NCI-H345 (cell line): ENCODE measurements around the gene ZNF646.
A peak's percentile ranks its signal among the peaks of the same experiment; 100 is the strongest.
"Not testable (repeated sequence)": the region's sequence is repeated elsewhere in the genome, so short reads cannot be mapped to it uniquely, and the experiment has no call there.

Experiments
- DNase-seq: peaks from one replicate; lab custom pipeline; 2025; lab: John Stamatoyannopoulos, UW

ZNF646 gene

DNA sequence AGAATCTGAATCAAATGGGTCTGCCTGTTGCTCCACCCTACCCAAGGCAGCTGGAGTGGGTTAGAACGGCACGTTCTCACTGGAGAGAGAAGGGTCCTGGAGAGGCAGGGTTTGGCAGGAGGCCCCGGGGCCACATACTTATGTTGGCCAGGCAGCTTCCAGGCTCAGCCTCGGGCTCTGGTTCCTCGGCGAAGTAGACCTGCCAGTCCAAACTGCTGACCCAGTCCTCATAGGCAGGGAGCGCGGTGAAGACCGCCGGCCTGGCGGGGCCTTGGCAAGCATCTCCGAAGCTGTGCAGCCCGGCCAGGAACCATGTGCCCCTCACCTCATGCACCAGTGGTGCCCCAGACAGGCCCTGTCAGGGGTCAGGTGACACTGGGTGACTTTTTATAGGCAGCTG lies 9.8 kb downstream of the ZNF646 start:
- no peak for DNase-seq

DNA sequence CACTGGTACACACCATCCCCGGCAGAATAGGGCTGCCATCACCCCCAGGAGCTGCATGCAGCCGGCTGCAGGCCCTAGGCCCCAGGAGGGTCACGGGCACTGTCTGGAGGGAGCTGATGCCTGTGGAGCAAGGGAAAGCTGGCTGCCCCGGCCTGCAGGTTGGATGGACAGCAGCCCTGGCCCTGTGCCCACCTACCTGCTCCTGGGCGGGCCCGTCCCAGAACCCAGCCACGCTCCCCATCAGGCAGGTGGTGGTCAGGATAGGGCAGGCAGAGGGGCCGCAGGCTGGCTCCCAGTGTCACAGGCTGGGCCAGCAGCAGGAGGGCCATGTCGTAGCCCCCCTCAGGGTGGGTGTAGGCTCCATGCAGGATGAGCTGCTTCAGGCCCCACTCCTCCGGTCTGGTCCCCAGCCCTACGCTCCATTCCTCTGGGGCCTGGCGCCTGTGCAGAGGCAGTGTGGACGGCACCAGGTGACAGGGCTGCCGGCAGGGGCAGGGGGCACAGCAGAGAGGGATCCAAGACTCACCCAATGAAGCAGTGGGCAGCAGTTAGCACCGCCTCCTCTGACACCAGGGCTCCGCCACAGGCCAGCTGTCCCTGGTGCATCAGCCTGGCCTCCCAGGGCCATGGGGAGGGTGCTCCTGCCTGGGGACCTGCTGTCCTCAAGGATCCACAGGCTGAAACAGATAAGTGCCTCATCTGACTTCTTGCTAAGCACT lies 10.5 kb downstream of the ZNF646 start:
- no peak for DNase-seq

GRCh38 chr16:31085411-31085810 lies 11.2 kb downstream of the ZNF646 start:
- no peak for DNase-seq

DNA sequence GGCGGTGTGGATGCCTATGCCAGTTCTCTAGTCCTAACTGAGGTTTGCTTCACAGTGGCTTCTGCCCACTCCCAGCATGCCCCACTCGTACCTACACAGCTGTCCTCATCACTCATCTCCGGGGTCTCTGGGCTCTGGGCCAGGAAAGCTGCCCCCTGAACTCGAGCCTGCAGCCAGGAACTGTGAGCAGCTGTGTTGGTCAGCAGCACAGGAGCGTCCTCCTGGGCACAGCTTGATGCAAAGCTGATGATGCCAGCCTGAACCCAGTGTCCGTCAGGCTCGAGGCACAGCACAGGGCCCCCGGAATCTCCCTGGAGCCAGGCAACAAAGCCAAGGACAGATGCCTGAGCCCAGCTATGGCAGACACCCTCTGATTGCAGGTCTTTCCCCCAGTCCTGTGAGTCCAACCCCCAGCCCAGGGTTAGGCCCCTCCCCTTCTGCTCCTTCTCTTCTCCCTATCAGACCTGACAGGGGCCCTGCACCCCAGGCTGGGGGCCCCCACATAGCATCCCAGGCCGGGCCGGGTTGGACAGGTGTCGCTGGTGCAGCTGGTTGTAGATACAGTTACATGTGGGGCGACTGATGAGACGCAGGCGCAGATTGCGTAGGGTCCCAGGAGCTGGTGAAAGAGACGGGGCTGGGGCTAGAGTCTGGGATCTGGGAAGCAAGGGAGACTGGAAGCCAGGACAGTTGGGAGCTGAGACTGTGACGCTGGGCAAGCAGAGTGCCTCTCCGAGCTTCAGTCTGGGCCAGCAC lies 11.8 kb downstream of the ZNF646 start:
- no peak for DNase-seq

DNA sequence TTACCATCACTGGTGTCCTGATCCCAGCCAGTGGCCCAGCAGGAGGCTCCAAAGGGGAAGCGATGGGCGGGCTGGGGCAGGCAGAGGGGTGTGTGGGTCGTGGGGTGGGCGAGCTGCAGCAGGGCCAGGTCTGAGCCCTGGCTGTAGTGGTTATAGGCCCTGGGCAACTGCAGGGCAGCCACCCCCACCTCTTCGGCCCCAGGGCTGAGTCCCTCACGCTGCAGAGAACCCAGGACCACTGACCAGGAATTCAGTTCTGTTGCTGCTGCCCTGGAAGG lies 12.3 kb downstream of the ZNF646 start:
- DNase-seq, result no peak

DNA sequence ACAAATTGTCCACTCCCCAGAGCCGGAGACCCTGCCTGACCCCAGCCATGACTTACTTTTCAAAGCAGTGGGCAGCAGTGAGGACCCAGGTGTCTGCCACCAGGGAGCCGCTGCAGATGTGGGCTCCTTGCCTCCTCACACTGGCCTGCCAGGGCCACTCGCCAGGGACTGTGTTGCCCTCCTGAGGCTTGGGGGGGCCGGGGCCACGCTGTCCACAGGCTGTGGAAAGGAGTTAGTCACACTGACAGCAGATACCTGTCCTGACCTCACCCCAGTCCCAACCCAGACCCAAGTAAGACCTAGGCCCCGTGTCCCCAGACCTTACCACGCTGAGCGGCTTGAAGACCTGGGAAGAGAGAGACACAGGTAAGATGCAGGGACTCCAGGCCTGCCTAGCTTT lies 13.3 kb downstream of the ZNF646 start:
- DNase-seq, result no peak

GRCh38 chr16:31087971-31088370 lies 13.7 kb downstream of the ZNF646 start:
- no peak for DNase-seq

GRCh38 chr16:31088459-31089183 lies 14.4 kb downstream of the ZNF646 start, which contains the start of gene PRSS53:
PRSS53 (minus strand) TSS chr16:31088943; CDS start chr16:31088809, 134 bp downstream.
- peak; percentile 13 for DNase-seq

- no peak for DNase-seq
Observed at GRCh38 chr16:31089199-31089598, 15.0 kb downstream of the ZNF646 start.

DNA sequence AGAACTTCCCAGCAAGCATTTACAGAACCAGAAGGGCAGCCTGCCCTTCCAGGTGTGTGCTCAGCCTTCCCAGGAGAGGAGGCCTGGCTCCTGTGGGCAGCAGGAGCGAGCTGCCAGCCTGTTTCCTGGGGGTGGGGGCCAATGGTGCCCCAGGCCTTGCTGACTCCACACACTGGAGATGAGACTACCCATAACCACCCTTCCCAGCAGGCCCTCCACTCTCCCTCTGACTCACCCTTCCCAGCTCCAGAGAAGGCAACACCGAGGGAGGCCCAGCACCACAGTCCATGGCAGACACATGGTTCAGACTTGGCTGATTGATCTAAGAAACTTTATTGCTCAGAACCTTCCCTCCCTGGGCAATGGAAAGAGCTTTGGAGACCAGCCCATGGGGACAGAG lies 16.3 kb downstream of the ZNF646 start:
- no peak for DNase-seq

DNA sequence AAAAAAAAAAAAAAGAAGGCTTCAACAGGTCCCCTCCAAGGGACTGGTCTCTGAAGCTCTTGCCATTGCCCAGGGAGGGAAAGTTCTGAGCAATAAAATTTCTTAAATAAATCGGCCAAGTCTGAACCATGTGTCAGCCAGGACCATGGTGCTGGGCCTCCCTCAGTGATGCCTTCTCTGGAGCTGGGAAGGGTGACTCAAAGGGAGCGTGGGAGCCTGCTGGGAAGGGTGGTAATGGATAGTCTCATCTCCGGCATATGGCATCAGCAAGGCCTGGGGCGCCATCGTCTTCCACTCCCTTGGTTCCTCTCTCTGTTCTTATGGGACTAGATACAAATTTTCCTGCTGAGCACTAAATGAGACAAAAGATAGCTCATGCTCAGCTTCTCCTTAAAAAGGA lies 18.1 kb downstream of the ZNF646 start:
- DNase-seq, result no peak

GRCh38 chr16:31093132-31093703 lies 19.0 kb downstream of the ZNF646 start:
- DNase-seq, result peak; percentile 35

DNA sequence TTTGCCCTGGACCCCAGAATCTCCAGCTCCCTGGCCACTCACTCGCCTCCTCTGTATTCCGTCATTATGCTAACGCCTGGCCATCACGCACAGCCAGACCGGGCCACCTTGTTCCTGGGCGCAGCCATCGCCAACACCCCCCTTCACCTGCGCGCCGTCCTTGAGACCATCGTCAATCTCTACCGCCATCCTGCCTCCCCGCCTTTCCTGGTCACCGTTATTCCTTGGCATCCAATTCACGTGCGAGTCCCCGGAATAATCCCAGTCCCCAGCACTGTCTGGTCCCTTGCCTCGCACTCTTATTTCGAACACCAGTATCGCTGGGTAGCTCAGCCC lies 19.8 kb downstream of the ZNF646 start:
- DNase-seq, result no peak

- peak; percentile 99 for DNase-seq
Observed at GRCh38 chr16:31094424-31095120, 20.4 kb downstream of the ZNF646 start, which contains the start of gene VKORC1. VKORC1 (minus strand) TSS chr16:31094797; CDS start chr16:31094729, 68 bp downstream.

DNA sequence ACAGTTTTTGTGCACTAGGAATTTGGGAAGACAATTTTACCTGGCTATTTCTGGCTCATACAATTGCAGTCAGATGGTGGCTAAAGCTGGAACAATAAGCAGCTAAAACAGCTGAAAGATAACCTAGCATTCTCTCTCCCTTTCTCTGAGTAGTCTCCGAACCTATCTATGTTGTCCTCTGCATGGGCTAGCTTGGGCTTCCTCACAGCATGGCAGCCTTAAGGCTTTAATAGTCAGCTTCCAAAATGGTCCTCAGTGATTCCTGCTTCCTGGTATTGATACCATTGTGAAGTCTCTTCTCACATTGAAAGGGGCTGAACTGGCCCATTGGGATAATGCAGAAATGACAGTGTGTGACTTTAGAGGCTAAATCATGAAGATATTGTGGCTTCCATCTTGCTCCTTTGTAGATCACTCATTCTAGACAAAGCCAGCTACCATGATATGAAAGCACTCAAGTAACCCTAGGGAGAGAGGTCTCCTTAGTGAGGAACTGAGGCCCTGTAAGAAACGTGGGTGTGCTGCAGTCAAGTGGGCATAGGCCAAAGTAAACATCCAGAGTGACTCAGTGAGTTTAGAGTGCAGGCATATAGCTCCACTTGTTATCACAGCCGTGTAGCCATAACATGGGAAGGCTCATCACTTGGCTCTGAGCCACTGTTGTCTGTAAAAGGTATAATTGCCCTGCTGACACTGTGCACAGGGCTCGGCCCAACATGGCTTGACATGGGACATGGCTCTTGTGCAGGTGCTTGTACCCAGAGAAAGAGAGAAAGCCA lies 25.8 kb downstream of the ZNF646 start:
- DNase-seq, result peak; percentile 23

DNA sequence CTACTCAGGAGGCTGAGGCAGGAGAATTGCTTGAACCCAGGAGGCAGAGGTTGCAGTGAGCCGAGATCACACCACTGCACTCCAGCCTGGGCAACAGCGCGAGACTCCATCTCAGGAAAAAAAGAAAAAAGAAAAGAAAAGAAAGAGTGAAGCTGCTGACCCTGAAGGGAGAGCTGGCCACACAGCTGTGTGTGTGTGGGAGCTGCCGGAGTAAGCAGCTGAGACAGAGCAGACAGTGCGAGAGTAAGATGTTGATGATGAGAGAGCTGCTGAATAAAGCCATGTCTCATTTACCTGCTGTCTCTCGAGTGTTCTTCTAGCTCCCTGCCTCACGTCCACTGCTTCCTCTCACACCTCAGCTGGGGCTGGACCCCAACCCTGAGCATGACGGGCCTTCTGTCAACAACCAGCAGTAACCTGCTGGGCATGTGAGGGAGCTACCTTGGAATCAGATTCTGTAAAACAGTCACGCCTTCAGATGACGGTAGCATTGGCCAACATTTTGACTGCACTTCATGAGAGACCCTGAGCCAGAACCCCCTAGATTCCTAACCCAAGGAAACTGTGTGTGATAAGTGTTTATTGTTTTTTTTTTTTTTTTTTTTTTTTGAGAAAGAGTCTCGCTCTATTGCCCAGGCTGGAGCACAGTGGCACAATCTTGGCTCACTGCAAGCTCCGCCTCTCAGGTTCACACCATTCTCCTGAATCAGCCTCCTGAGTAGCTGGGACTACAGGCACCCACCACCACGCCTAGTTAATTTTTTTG lies 26.8 kb downstream of the ZNF646 start:
- DNase-seq, result not testable (repeated sequence)

DNA sequence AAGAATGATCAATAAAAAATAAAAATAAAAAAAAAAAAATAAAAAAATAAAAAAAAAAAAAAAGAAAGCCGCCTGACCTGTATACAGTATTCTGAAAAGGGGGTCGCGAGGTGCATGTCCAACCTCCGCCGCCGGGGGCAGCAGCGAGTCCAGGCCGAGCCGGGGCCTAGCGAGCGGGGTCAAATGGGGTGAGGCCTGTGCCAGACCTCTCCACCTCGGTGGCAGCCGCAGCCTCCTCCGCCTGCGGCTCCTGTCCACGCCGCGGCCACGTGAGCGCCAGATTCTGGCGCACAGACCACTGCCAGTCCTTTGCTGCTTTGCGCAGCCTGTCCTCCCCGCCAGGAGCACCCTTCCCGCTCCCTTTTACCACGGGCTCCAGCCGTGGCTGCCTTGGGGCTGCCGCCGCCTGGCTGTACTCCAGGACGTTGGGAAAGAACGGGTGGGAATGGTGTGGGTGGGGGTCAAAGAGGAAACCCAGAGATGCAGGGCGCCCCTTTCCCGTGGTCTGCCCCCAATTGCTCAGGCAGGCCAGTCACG lies 31.5 kb downstream of the ZNF646 start:
- DNase-seq, result peak; percentile 43

GRCh38 chr16:31106509-31107464 lies 32.6 kb downstream of the ZNF646 start:
- no peak for DNase-seq

DNA sequence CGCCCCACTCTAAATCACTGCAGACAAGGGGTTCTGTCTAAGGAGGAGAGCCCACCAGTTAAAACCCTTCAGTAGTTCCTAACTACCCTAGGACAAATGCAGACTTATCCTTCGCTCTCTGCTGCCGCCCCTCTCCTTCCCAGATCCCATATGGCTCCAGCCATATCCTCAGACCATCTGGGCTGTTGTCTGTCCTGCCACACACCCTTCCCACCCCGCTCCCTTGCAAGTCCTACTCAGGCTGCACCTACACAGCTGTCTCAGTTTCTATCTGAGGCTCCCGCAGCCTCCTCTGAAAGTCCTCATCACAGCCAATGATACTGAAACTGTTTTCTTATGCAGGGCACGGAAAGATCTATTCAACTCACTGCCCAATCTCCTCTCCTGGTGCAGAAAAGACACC lies 33.2 kb downstream of the ZNF646 start:
- no peak for DNase-seq
